Erythroblast (primary cell): ENCODE measurements around the gene TDRD3.

Experiments
- GATA1 ChIP-seq: IDR thresholded peaks from 2 replicates; pipeline ENCODE4 v1.6.1; 2011; ENCODE audit warnings: low read depth, mild to moderate bottlenecking, control low read depth, low read length, moderate library complexity
- POLR2A ChIP-seq: IDR thresholded peaks from 2 replicates; pipeline ENCODE4 v1.6.1; 2011; ENCODE audit warnings: mild to moderate bottlenecking, low read length

GRCh38 chr13:60439201-60439600, 42.2 kb downstream of the TDRD3 start:
- TF ChIP-seq POLR2A, result no peak
- TF ChIP-seq GATA1, result no peak
